IMR-90 (cell line): ENCODE results near the gene DUOX2. TPM values are rescaled to one million over a fixed set of nuclear protein-coding genes. Genes with fewer than 3 reads are reported as not detected.
A peak's percentile ranks its signal among the peaks of the same experiment; 100 is the strongest.

Experiments
- ATAC-seq: fragments of 200-7000 bp; cut with Tn5 transposase; 2 replicates; pipeline ENCODE4 v1.9.1; 2020; ENCODE audit warnings: low read depth, mild to moderate bottlenecking, moderate library complexity
- BruUV-seq: library from RNA; stranded (reverse); fragments of 400-500 nt; replicated peaks from 2 replicates; lab custom pipeline; 2021; lab: Mats Ljungman, UMichigan
- CTCF ChIA-PET: fragments of 300-600 bp; formaldehyde crosslinking; extraction: SDS; loops from one replicate; lab custom pipeline; 2021; ENCODE audit warnings: antibody characterized with exemption; lab: Yijun Ruan, JAX
- POLR2A ChIA-PET: fragments of 300-600 bp; sonication (Branson Sonifier 250); formaldehyde crosslinking; loops from one replicate; lab custom pipeline; 2022; ENCODE audit warnings: antibody characterized with exemption; ENCODE audit not compliant: unreplicated experiment; lab: Charles Lee
- DNase-seq: peaks from one replicate; pipeline ENCODE4 v3.0.0; 2013
- H2AFZ ChIP-seq: replicated peaks from 2 replicates; pipeline ENCODE3; 2013; ENCODE audit warnings: low read length, mild to moderate bottlenecking; ENCODE audit not compliant: poor library complexity
- H2AK5ac ChIP-seq: 2 replicates; pipeline ENCODE4 v1.6.1; 2013; ENCODE audit warnings: low read depth, low read length, inconsistent platforms
- H2AK9ac ChIP-seq: replicated peaks from 2 replicates; pipeline ENCODE3; 2013; ENCODE audit warnings: mild to moderate bottlenecking, low read depth, low read length, moderate library complexity; ENCODE audit not compliant: poor library complexity
- H2BK120ac ChIP-seq: 2 replicates; pipeline ENCODE4 v1.6.1; 2013; ENCODE audit warnings: low read depth, low read length, inconsistent platforms
- H2BK15ac ChIP-seq: 3 replicates; pipeline ENCODE4 v1.6.1; 2013; ENCODE audit warnings: low read depth, low read length, inconsistent platforms
- H2BK20ac ChIP-seq: 2 replicates; pipeline ENCODE4 v1.6.1; 2013; ENCODE audit warnings: low read depth, mild to moderate bottlenecking, inconsistent platforms, low read length, moderate library complexity
- H2BK5ac ChIP-seq: 2 replicates; pipeline ENCODE4 v1.6.1; 2013; ENCODE audit warnings: mild to moderate bottlenecking, low read depth, low read length, inconsistent platforms; ENCODE audit not compliant: poor library complexity, severe bottlenecking
- H3K14ac ChIP-seq: replicated peaks from 2 replicates; pipeline ENCODE4 v1.6.1; 2013; ENCODE audit warnings: low read depth, low read length, inconsistent platforms
- H3K18ac ChIP-seq: 2 replicates; pipeline ENCODE4 v1.6.1; 2013; ENCODE audit warnings: low read depth, low read length, control low read depth
- H3K23ac ChIP-seq: 2 replicates; pipeline ENCODE4 v1.6.1; 2013; ENCODE audit warnings: low read depth, low read length, inconsistent platforms
- H3K27ac ChIP-seq: 2 replicates; pipeline ENCODE4 v1.5.1; 2013; ENCODE audit warnings: mild to moderate bottlenecking, control low read depth, low read length; ENCODE audit not compliant: insufficient read depth
- H3K27me3 ChIP-seq: 2 replicates; pipeline ENCODE4 v1.6.1; 2013; ENCODE audit warnings: low read length; ENCODE audit not compliant: control insufficient read depth, insufficient read depth
- H3K36me3 ChIP-seq: 2 replicates; pipeline ENCODE4 v1.6.1; 2013; ENCODE audit warnings: low read length, mixed read lengths; ENCODE audit not compliant: control insufficient read depth, insufficient read depth
- H3K4ac ChIP-seq: 2 replicates; pipeline ENCODE4 v1.6.1; 2013; ENCODE audit warnings: low read depth, low read length, inconsistent platforms
- H3K4me1 ChIP-seq: 2 replicates; pipeline ENCODE4 v1.6.1; 2013; ENCODE audit warnings: low read length, mixed read lengths; ENCODE audit not compliant: control insufficient read depth, insufficient read depth
- H3K4me2 ChIP-seq: 2 replicates; pipeline ENCODE4 v1.6.1; 2013; ENCODE audit warnings: low read depth, mild to moderate bottlenecking, control low read depth, low read length, moderate library complexity
- H3K4me3 ChIP-seq: 2 replicates; pipeline ENCODE4 v1.5.1; 2013; ENCODE audit warnings: low read depth, mild to moderate bottlenecking, control low read depth, low read length, moderate library complexity; ENCODE audit not compliant: insufficient read depth
- H3K56ac ChIP-seq: 2 replicates; pipeline ENCODE4 v1.6.1; 2013; ENCODE audit warnings: low read length, inconsistent platforms; ENCODE audit not compliant: insufficient read depth; ENCODE audit errors: extremely low read depth
- H3K79me1 ChIP-seq, 2 experiments: 2 replicates each; pipeline ENCODE4 v1.6.1; 2013; ENCODE audit warnings: low read length in 2 of 2, inconsistent platforms in 1 of 2, low read depth in 1 of 2
- H3K9ac ChIP-seq: 2 replicates; pipeline ENCODE4 v1.6.1; 2013; ENCODE audit warnings: low read depth, low read length, control low read depth
- H3K9me1 ChIP-seq: 2 replicates; pipeline ENCODE4 v1.6.1; 2013; ENCODE audit warnings: low read length, inconsistent platforms; ENCODE audit not compliant: insufficient read depth
- H3K9me3 ChIP-seq: 2 replicates; pipeline ENCODE4 v1.6.1; 2013; ENCODE audit warnings: low read length; ENCODE audit not compliant: control insufficient read depth, insufficient read depth
- H4K20me1 ChIP-seq: 2 replicates; pipeline ENCODE4 v1.6.1; 2013; ENCODE audit warnings: low read length, inconsistent platforms; ENCODE audit not compliant: insufficient read depth
- H4K5ac ChIP-seq: 2 replicates; pipeline ENCODE4 v1.6.1; 2013; ENCODE audit warnings: mild to moderate bottlenecking, low read depth, low read length, control low read depth
- H4K8ac ChIP-seq, 2 experiments: 2 replicates each; pipeline ENCODE4 v1.6.1; 2013; ENCODE audit warnings: low read depth in 2 of 2, low read length in 2 of 2, control low read depth in 1 of 2, inconsistent platforms in 1 of 2
- H4K91ac ChIP-seq: 2 replicates; pipeline ENCODE4 v1.6.1; 2013; ENCODE audit warnings: low read depth, low read length, inconsistent platforms; ENCODE audit not compliant: insufficient read depth
- CEBPB ChIP-seq: IDR thresholded peaks from 2 replicates; pipeline ENCODE4 v1.6.1; 2012; ENCODE audit warnings: low read depth, low read length, improper control_type of control experiment
- CHD1 ChIP-seq: IDR thresholded peaks from 2 replicates; pipeline ENCODE4 v1.6.1; 2012; ENCODE audit warnings: low read depth, low read length, improper control_type of control experiment
- FOS ChIP-seq: fragments of 150-350 bp; IDR thresholded peaks from 2 replicates; pipeline ENCODE4 v1.6.1; 2016; ENCODE audit warnings: low read depth, low read length
- MAZ ChIP-seq: IDR thresholded peaks from 2 replicates; pipeline ENCODE4 v1.6.1; 2012; ENCODE audit warnings: low read depth, mild to moderate bottlenecking, low read length, improper control_type of control experiment, moderate library complexity, borderline replicate concordance
- MXI1 ChIP-seq: IDR thresholded peaks from 2 replicates; pipeline ENCODE4 v1.6.1; 2012; ENCODE audit warnings: low read depth, mild to moderate bottlenecking, low read length, moderate library complexity, borderline replicate concordance
- POLR2A ChIP-seq: IDR thresholded peaks from 2 replicates; pipeline ENCODE4 v1.6.1; 2012; ENCODE audit warnings: mild to moderate bottlenecking, low read depth, low read length
- RFX5 ChIP-seq: IDR thresholded peaks from 2 replicates; pipeline ENCODE4 v1.8.0; 2012; ENCODE audit warnings: low read depth, mild to moderate bottlenecking, low read length, moderate library complexity
- SMC3 ChIP-seq: fragments of 150-350 bp; IDR thresholded peaks from 2 replicates; pipeline ENCODE4 v1.6.1; 2016; ENCODE audit warnings: low read depth, mild to moderate bottlenecking, antibody characterized with exemption, low read length, moderate library complexity
- WGBS, 2 experiments: methylation state at CpG; one replicate each; pipeline versions ENCODE4 v1.1.5 to v1.1.7; 2013; ENCODE audit warnings: missing lambda C conversion rate in 2 of 2; ENCODE audit not compliant: insufficient read length in 1 of 2; ENCODE audit errors: extremely low coverage in 2 of 2; 5-methylcytosine and 5-hydroxymethylcytosine counted together
- dilution Hi-C: fragments of 300-500 bp; cut with HindIII; formaldehyde crosslinking; loops from one replicate; pipeline ENCODE4 v1.14.3; 2018; ENCODE audit warnings: low sequenced_read_pairs; ENCODE audit not compliant: unreplicated experiment
- in situ Hi-C: fragments of 300-500 bp; cut with MboI; formaldehyde crosslinking; loops from 3 replicates; pipeline ENCODE4 v1.14.3; 2019; ENCODE audit warnings: low sequenced_read_pairs, inconsistent platforms, mixed read lengths
- intact Hi-C: fragments of 100-400 bp; cut with micrococcal nuclease; formaldehyde crosslinking; loops from 2 replicates; pipeline ENCODE4 v1.10.0; 2022
- polyA plus RNA-seq, 3 experiments: library from polyadenylated mRNA; depleted of rRNA; stranded (reverse); fragments of >200 nt; gene quantifications; 2 replicates each; pipeline ENCODE4 v1.2.3, GENCODE V29; 2012; ENCODE audit warnings: low replicate concordance in 1 of 3
- total RNA-seq: library from RNA; depleted of rRNA; stranded (reverse); fragments of >200 nt; gene quantifications from 2 replicates; pipeline ENCODE4 v1.2.3, GENCODE V29; 2012
- TF ChIP-seq, protein P1 (sequence below): fragments of 150-350 bp; IDR thresholded peaks from 2 replicates; pipeline ENCODE4 v1.6.1; 2017; ENCODE audit warnings: mild to moderate bottlenecking, antibody characterized with exemption, low read length, low read depth
- TF ChIP-seq, protein P2 (sequence below): fragments of 150-350 bp; IDR thresholded peaks from 2 replicates; pipeline ENCODE4 v1.6.1; 2016; ENCODE audit warnings: low read depth, mild to moderate bottlenecking, low read length, moderate library complexity, borderline replicate concordance
- TF ChIP-seq, protein P3 (sequence below): conservative IDR thresholded peaks from 2 replicates; pipeline ENCODE4 v1.5.1; 2012; ENCODE audit warnings: mild to moderate bottlenecking, low read depth, low read length, improper control_type of control experiment

The DUOX2 gene
- total and polyA plus RNA-seq, 2 of the 4 experiments (the other 2 are of a cell fraction) = not detected

DNA sequence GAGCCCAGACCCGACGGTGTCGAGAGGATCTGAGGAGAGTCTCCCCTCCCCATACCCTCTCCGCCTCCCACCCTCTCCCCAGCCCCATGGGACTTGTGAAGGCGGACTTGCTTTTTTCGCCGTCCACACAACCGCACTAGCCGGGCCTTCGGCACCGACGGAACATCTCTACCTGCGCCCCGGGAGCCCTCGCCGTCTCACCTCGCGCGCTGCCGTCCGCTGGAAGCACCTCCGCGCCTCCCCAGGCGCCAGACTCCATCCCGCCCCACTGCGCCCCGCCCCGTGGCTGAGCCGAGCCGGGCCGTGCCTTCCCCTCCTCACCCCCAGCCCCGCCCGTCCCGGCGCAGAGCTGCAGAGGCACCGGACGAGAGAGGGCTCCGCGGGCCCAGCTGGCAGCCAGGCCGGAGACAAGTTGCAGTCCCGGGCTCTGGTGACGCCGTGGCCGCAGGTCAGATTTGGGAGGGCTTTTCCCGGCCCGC, 15.7 kb upstream of the DUOX2 start, which contains the start of the genes DUOX1 and DUOXA1:
TSS of gene DUOX1 (plus strand) at position 344 of the 479 bp plus-strand sequence. CDS start 1,973 bp downstream, outside the sequence.
TSS of gene DUOXA1 (minus strand) at position 229 of the 479 bp plus-strand sequence. CDS start 6,865 bp downstream, outside the sequence.
- ATAC-seq (peak; percentile 62), DNase-seq (no peak)
- no peak within 1 kb of the TSS for H4K5ac ChIP-seq
- no peak within 1 kb of the TSS; the same call in 1 of the 2 replicates for H3K4me2 ChIP-seq
- peak within 1 kb of the TSS; percentile 54 for H2AFZ ChIP-seq
- no peaks in the 10 kb centered on the region for H4K20me1 ChIP-seq
- H3K36me3 ChIP-seq = no peaks in the 10 kb centered on the region
- no peak within 1 kb of the TSS for H3K14ac ChIP-seq
- CTCF ChIA-PET = no interaction called here
- intact Hi-C loops (no loop called here), in situ Hi-C loops (no loop called here), dilution Hi-C loops (no loop called here)
- no peak within 1 kb of the TSS for H2BK15ac ChIP-seq
- no peak within 1 kb of the TSS for H3K23ac ChIP-seq
- H3K9me3 ChIP-seq = peaks cover under 1% of the 10 kb centered on the region; the same call in 1 of the 2 replicates
- no peak within 1 kb of the TSS for H3K4me3 ChIP-seq
- H2AK5ac ChIP-seq = no peak within 1 kb of the TSS
- no peak within 1 kb of the TSS for H4K91ac ChIP-seq
- no peak within 1 kb of the TSS for H3K9ac ChIP-seq
- POLR2A ChIA-PET = interaction anchor here (0.6 kb wide), 1 partner anchor 272 kb away, joined by 4 read pairs; a partner anchor contains a TSS
- no peak within 1 kb of the TSS for H3K56ac ChIP-seq
- no peak within 1 kb of the TSS for H2BK120ac ChIP-seq
- no peaks in the 10 kb centered on the region for H3K79me1 ChIP-seq
- no peak within 1 kb of the TSS for H2AK9ac ChIP-seq
- no TSS peak for BruUV-seq
- 0% methylated on average over 4 of the region's 46 CpGs; no CpG with 5 or more reads in 1 of the 2 experiments for WGBS, 2 experiments
- no peak within 1 kb of the TSS for H3K4ac ChIP-seq
- no peaks in the 10 kb centered on the region; the same call in 1 of the 2 replicates for H3K4me1 ChIP-seq
- peaks cover 82% of the 10 kb centered on the region for H3K27me3 ChIP-seq
- no peak within 1 kb of the TSS for H3K18ac ChIP-seq
- H2BK5ac ChIP-seq = no peak within 1 kb of the TSS
- H4K8ac ChIP-seq = no peak within 1 kb of the TSS
- no peak within 1 kb of the TSS for H2BK20ac ChIP-seq
- TF ChIP-seq SMC3 (no peak), CEBPB (no peak), MAZ (no peak), RFX5 (no peak), FOS (no peak), POLR2A (no peak), MXI1 (no peak), CHD1 (no peak)
- TF ChIP-seq, protein P1, sequence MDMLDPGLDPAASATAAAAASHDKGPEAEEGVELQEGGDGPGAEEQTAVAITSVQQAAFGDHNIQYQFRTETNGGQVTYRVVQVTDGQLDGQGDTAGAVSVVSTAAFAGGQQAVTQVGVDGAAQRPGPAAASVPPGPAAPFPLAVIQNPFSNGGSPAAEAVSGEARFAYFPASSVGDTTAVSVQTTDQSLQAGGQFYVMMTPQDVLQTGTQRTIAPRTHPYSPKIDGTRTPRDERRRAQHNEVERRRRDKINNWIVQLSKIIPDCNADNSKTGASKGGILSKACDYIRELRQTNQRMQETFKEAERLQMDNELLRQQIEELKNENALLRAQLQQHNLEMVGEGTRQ = no peak
- TF ChIP-seq, protein P2, sequence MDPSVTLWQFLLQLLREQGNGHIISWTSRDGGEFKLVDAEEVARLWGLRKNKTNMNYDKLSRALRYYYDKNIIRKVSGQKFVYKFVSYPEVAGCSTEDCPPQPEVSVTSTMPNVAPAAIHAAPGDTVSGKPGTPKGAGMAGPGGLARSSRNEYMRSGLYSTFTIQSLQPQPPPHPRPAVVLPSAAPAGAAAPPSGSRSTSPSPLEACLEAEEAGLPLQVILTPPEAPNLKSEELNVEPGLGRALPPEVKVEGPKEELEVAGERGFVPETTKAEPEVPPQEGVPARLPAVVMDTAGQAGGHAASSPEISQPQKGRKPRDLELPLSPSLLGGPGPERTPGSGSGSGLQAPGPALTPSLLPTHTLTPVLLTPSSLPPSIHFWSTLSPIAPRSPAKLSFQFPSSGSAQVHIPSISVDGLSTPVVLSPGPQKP = no peak
- TF ChIP-seq, protein P3, sequence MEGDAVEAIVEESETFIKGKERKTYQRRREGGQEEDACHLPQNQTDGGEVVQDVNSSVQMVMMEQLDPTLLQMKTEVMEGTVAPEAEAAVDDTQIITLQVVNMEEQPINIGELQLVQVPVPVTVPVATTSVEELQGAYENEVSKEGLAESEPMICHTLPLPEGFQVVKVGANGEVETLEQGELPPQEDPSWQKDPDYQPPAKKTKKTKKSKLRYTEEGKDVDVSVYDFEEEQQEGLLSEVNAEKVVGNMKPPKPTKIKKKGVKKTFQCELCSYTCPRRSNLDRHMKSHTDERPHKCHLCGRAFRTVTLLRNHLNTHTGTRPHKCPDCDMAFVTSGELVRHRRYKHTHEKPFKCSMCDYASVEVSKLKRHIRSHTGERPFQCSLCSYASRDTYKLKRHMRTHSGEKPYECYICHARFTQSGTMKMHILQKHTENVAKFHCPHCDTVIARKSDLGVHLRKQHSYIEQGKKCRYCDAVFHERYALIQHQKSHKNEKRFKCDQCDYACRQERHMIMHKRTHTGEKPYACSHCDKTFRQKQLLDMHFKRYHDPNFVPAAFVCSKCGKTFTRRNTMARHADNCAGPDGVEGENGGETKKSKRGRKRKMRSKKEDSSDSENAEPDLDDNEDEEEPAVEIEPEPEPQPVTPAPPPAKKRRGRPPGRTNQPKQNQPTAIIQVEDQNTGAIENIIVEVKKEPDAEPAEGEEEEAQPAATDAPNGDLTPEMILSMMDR = no peak
- no peak within 1 kb of the TSS for H3K27ac ChIP-seq
- H3K9me1 ChIP-seq = no peaks in the 10 kb centered on the region
